ENCODE measurements around the gene FXYD7.

FXYD7 gene

DNA sequence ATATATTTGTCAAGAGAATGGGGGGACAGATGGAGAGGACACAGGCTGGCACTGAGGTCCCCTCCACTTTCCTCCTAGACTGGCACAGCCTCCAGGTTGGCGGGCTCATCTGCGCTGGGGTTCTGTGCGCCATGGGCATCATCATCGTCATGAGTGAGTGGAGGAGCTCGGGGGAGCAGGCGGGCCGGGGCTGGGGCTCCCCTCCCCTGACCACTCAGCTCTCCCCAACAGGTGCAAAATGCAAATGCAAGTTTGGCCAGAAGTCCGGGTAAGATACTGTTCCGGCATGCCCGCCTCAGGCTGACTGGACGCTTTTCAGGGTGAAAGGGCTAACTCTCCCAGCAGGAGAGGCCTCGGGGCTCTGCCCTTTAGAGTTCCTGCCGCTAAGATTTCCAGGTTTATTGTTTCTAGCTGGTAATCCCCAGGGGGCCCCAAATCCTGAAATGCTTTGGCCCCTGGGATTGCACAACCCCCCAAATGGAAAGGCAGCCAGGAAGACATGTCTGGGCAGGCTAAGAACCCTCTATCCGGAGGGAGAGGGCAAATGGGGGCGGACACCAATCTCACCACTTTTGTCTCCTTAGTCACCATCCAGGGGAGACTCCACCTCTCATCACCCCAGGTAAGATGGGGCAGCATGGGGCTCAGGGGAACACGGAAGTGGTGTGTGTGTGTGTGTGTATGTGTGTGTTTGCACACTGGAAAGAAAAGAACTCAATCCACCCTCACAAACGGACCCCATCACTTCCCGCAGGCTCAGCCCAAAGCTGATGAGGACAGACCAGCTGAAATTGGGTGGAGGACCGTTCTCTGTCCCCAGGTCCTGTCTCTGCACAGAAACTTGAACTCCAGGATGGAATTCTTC lies 20.1 kb upstream of the FXYD7 start (continued):
- TF ChIP-seq ZNF157 (tag by site-specific recombination; IDR thresholded peaks at IDR 0.05) (no peak), ZNF530 (tag by site-specific recombination; IDR thresholded peaks at IDR 0.05; ENCODE audit: low read depth) (no peak), ZNF202 (tag by site-specific recombination; IDR thresholded peaks at IDR 0.05; ENCODE audit: borderline replicate concordance) (no peak), TCF7L2 (IDR thresholded peaks at IDR 0.05; ENCODE audit: borderline replicate concordance, low read depth, low read length) (no peak), ZNF184 (tag by site-specific recombination; IDR thresholded peaks at IDR 0.05) (no peak), ZNF350 (tag by site-specific recombination; IDR thresholded peaks at IDR 0.05) (no peak), ZBTB17 (tag by site-specific recombination; IDR thresholded peaks at IDR 0.05) (0 out of 2 replicates have a peak, but pooled peaks have one; percentile 19), SP3 (tag by site-specific recombination; IDR thresholded peaks at IDR 0.05) (0 out of 2 replicates have a peak, but pooled peaks have one; percentile 15), ZNF132 (tag by site-specific recombination; IDR thresholded peaks at IDR 0.05; ENCODE audit: borderline replicate concordance) (no peak), ZBTB21 (tag by site-specific recombination; IDR thresholded peaks at IDR 0.05) (peak; percentile 32; the same call in 1 of the 2 replicates), ZNF24 (tag by site-specific recombination; IDR thresholded peaks at IDR 0.05) (peak; percentile 61; the same call in 1 of the 2 replicates), OSR2 (tag by site-specific recombination; IDR thresholded peaks at IDR 0.05) (no peak), ZNF239 (tag by site-specific recombination; IDR thresholded peaks at IDR 0.05) (no peak), GLI2 (tag by site-specific recombination; IDR thresholded peaks at IDR 0.05; ENCODE audit: borderline replicate concordance, low read depth) (no peak), ZNF707 (tag by site-specific recombination; IDR thresholded peaks at IDR 0.05) (no peak), ZNF112 (tag by site-specific recombination; IDR thresholded peaks at IDR 0.05) (no peak), ZNF10 (tag by site-specific recombination; IDR thresholded peaks at IDR 0.05) (no peak), ZEB2 (tag by site-specific recombination; IDR thresholded peaks at IDR 0.05) (no peak), ZNF510 (tag by site-specific recombination; IDR thresholded peaks at IDR 0.05; ENCODE audit: insufficient replicate concordance) (no peak), ZNF843 (tag by site-specific recombination; IDR thresholded peaks at IDR 0.05) (no peak), ZNF621 (tag by site-specific recombination; IDR thresholded peaks at IDR 0.05) (no peak), KLF8 (tag by site-specific recombination; IDR thresholded peaks at IDR 0.05) (no peak), ZFP3 (tag by site-specific recombination; IDR thresholded peaks at IDR 0.05; ENCODE audit: low read depth) (no peak), YY2 (tag by site-specific recombination; IDR thresholded peaks at IDR 0.05) (0 out of 2 replicates have a peak, but pooled peaks have one; percentile 13), ZNF785 (tag by site-specific recombination; IDR thresholded peaks at IDR 0.05) (no peak), GFI1B (tag by site-specific recombination; IDR thresholded peaks at IDR 0.05) (no peak)
- TF ChIP-seq, protein P1, sequence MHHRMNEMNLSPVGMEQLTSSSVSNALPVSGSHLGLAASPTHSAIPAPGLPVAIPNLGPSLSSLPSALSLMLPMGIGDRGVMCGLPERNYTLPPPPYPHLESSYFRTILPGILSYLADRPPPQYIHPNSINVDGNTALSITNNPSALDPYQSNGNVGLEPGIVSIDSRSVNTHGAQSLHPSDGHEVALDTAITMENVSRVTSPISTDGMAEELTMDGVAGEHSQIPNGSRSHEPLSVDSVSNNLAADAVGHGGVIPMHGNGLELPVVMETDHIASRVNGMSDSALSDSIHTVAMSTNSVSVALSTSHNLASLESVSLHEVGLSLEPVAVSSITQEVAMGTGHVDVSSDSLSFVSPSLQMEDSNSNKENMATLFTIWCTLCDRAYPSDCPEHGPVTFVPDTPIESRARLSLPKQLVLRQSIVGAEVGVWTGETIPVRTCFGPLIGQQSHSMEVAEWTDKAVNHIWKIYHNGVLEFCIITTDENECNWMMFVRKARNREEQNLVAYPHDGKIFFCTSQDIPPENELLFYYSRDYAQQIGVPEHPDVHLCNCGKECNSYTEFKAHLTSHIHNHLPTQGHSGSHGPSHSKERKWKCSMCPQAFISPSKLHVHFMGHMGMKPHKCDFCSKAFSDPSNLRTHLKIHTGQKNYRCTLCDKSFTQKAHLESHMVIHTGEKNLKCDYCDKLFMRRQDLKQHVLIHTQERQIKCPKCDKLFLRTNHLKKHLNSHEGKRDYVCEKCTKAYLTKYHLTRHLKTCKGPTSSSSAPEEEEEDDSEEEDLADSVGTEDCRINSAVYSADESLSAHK (tag by site-specific recombination; IDR thresholded peaks at IDR 0.05): no peak
- TF ChIP-seq, protein P2, sequence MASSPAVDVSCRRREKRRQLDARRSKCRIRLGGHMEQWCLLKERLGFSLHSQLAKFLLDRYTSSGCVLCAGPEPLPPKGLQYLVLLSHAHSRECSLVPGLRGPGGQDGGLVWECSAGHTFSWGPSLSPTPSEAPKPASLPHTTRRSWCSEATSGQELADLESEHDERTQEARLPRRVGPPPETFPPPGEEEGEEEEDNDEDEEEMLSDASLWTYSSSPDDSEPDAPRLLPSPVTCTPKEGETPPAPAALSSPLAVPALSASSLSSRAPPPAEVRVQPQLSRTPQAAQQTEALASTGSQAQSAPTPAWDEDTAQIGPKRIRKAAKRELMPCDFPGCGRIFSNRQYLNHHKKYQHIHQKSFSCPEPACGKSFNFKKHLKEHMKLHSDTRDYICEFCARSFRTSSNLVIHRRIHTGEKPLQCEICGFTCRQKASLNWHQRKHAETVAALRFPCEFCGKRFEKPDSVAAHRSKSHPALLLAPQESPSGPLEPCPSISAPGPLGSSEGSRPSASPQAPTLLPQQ (tag by site-specific recombination; IDR thresholded peaks at IDR 0.05): 0 out of 2 replicates have a peak, but pooled peaks have one; percentile 14
- TF ChIP-seq, protein P3, sequence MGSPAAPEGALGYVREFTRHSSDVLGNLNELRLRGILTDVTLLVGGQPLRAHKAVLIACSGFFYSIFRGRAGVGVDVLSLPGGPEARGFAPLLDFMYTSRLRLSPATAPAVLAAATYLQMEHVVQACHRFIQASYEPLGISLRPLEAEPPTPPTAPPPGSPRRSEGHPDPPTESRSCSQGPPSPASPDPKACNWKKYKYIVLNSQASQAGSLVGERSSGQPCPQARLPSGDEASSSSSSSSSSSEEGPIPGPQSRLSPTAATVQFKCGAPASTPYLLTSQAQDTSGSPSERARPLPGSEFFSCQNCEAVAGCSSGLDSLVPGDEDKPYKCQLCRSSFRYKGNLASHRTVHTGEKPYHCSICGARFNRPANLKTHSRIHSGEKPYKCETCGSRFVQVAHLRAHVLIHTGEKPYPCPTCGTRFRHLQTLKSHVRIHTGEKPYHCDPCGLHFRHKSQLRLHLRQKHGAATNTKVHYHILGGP (tag by site-specific recombination; IDR thresholded peaks at IDR 0.05): no peak
- TF ChIP-seq, protein P4, sequence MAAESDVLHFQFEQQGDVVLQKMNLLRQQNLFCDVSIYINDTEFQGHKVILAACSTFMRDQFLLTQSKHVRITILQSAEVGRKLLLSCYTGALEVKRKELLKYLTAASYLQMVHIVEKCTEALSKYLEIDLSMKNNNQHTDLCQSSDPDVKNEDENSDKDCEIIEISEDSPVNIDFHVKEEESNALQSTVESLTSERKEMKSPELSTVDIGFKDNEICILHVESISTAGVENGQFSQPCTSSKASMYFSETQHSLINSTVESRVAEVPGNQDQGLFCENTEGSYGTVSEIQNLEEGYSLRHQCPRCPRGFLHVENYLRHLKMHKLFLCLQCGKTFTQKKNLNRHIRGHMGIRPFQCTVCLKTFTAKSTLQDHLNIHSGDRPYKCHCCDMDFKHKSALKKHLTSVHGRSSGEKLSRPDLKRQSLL (tag by site-specific recombination; IDR thresholded peaks at IDR 0.05): no peak
- TF ChIP-seq, protein P5, sequence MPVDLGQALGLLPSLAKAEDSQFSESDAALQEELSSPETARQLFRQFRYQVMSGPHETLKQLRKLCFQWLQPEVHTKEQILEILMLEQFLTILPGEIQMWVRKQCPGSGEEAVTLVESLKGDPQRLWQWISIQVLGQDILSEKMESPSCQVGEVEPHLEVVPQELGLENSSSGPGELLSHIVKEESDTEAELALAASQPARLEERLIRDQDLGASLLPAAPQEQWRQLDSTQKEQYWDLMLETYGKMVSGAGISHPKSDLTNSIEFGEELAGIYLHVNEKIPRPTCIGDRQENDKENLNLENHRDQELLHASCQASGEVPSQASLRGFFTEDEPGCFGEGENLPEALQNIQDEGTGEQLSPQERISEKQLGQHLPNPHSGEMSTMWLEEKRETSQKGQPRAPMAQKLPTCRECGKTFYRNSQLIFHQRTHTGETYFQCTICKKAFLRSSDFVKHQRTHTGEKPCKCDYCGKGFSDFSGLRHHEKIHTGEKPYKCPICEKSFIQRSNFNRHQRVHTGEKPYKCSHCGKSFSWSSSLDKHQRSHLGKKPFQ (tag by site-specific recombination; IDR thresholded peaks at IDR 0.05): no peak
- TF ChIP-seq, protein P6, sequence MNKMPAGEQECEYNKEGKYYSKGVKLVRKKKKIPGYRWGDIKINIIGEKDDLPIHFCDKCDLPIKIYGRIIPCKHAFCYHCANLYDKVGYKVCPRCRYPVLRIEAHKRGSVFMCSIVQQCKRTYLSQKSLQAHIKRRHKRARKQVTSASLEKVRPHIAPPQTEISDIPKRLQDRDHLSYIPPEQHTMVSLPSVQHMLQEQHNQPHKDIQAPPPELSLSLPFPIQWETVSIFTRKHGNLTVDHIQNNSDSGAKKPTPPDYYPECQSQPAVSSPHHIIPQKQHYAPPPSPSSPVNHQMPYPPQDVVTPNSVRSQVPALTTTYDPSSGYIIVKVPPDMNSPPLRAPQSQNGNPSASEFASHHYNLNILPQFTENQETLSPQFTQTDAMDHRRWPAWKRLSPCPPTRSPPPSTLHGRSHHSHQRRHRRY (tag by site-specific recombination; IDR thresholded peaks at IDR 0.05): 0 out of 2 replicates have a peak, but pooled peaks have one; percentile 73
